Measurements from ENCODE around the gene TNNC2. TPM values are rescaled to one million over a fixed set of nuclear protein-coding genes. Genes with fewer than 3 reads are reported as not detected.

The TNNC2 gene
- total and polyA plus RNA-seq, 2 experiments from 2014 or later: 0.83 TPM; not detected in 1

- WGBS, 2 experiments (ENCODE audit: low coverage in 1 of 2, low lambda C conversion rate in 2 of 2, missing lambda C conversion rate in 2 of 2): 2 to 5% methylated on average over 3 of the region's 3 CpGs
- H3F3A ChIP-seq (ENCODE audit: insufficient read depth): peaks cover 37% of the 10 kb centered on the region; the same call in 1 of the 2 replicates
- TF ChIP-seq EZH2phosphoT487 (IDR thresholded peaks at IDR 0.05; ENCODE audit: insufficient read depth, low read depth): no peak
- no peak for TF ChIP-seq EZH2 (IDR thresholded peaks at IDR 0.05; ENCODE audit: insufficient read depth, poor library complexity, severe bottlenecking)
- H3K27ac ChIP-seq: peak overlapping the region; percentile 97
- peak overlapping the region; percentile 92 for H3K4me3 ChIP-seq
- peak overlapping the region; percentile 6; the same call in 1 of the 2 replicates for H2AFZ ChIP-seq
- H4K20me1 ChIP-seq (ENCODE audit: insufficient read depth): no peaks in the 10 kb centered on the region
- H3K4me2 ChIP-seq (ENCODE audit: unreplicated experiment): peak overlapping the region; percentile 96
- no peaks in the 10 kb centered on the region for H3K9me3 ChIP-seq (ENCODE audit: low read depth)
- H3K27me3 ChIP-seq (replicated peaks; ENCODE audit: insufficient read depth): no peaks in the 10 kb centered on the region
- peaks cover 55% of the 10 kb centered on the region for H3K79me2 ChIP-seq (ENCODE audit: insufficient read depth)
- H3K9me2 ChIP-seq (ENCODE audit: insufficient read depth): no peaks in the 10 kb centered on the region
- in situ Hi-C loops (cut with MboI): no loop called here
- H3K4me1 ChIP-seq (ENCODE audit: insufficient read depth): peaks cover 32% of the 10 kb centered on the region
- H3K9ac ChIP-seq: peak overlapping the region; percentile 95
- peaks cover 9% of the 10 kb centered on the region; the same call in 1 of the 2 replicates for H3K36me3 ChIP-seq (ENCODE audit: low read depth)
- DNase-seq: peak; percentile 69
Observed at GRCh38 chr20:45835329-45835765, 8.2 kb upstream of the TNNC2 start.

GRCh38 chr20:45834797-45835161 lies 7.7 kb upstream of the TNNC2 start:
- Histone ChIP-seq H3K9me2 (ENCODE audit: insufficient read depth) (no peaks in the 10 kb centered on the region), H3K9ac (peak overlapping the region; percentile 95), H2AFZ (no peak overlapping the region), H3K9me3 (ENCODE audit: low read depth) (no peaks in the 10 kb centered on the region), H3K27ac (peak overlapping the region; percentile 97), H4K20me1 (ENCODE audit: insufficient read depth) (no peaks in the 10 kb centered on the region), H3K79me2 (ENCODE audit: insufficient read depth) (peaks cover 49% of the 10 kb centered on the region), H3K27me3 (replicated peaks; ENCODE audit: insufficient read depth) (no peaks in the 10 kb centered on the region), H3K4me1 (ENCODE audit: insufficient read depth) (peaks cover 32% of the 10 kb centered on the region), H3K36me3 (ENCODE audit: low read depth) (peaks cover 9% of the 10 kb centered on the region; the same call in 1 of the 2 replicates), H3K4me3 (peak overlapping the region; percentile 92), H3F3A (ENCODE audit: insufficient read depth) (peaks cover 37% of the 10 kb centered on the region; the same call in 1 of the 2 replicates), H3K4me2 (ENCODE audit: unreplicated experiment) (peak overlapping the region; percentile 96)
- 20 to 21% methylated on average over 14 of the region's 14 CpGs for WGBS, 2 experiments (ENCODE audit: low coverage in 1 of 2, low lambda C conversion rate in 2 of 2, missing lambda C conversion rate in 2 of 2)
- no peak for TF ChIP-seq EZH2 (IDR thresholded peaks at IDR 0.05; ENCODE audit: insufficient read depth, poor library complexity, severe bottlenecking)
- TF ChIP-seq EZH2phosphoT487 (IDR thresholded peaks at IDR 0.05; ENCODE audit: insufficient read depth, low read depth): no peak
- in situ Hi-C loops (cut with MboI): no loop called here
- DNase-seq: peak; percentile 21

- peak; percentile 80 for DNase-seq
- peaks cover 37% of the 10 kb centered on the region; the same call in 1 of the 2 replicates for H3F3A ChIP-seq (ENCODE audit: insufficient read depth)
- H3K9ac ChIP-seq: peak overlapping the region; percentile 95
- peak overlapping the region; percentile 86 for H2AFZ ChIP-seq
- no peaks in the 10 kb centered on the region for H3K27me3 ChIP-seq (replicated peaks; ENCODE audit: insufficient read depth)
- H3K9me3 ChIP-seq (ENCODE audit: low read depth): no peaks in the 10 kb centered on the region
- H3K79me2 ChIP-seq (ENCODE audit: insufficient read depth): peaks cover 43% of the 10 kb centered on the region
- TF ChIP-seq EZH2 (IDR thresholded peaks at IDR 0.05; ENCODE audit: insufficient read depth, poor library complexity, severe bottlenecking): no peak
- no peak for TF ChIP-seq EZH2phosphoT487 (IDR thresholded peaks at IDR 0.05; ENCODE audit: insufficient read depth, low read depth)
- H3K4me2 ChIP-seq (ENCODE audit: unreplicated experiment): peak overlapping the region; percentile 96
- 0 to 1% methylated on average over 49 to 61 of the region's 71 CpGs for WGBS, 2 experiments (ENCODE audit: low coverage in 1 of 2, low lambda C conversion rate in 2 of 2, missing lambda C conversion rate in 2 of 2)
- peaks cover 32% of the 10 kb centered on the region for H3K4me1 ChIP-seq (ENCODE audit: insufficient read depth)
- H3K36me3 ChIP-seq (ENCODE audit: low read depth): peaks cover 9% of the 10 kb centered on the region; the same call in 1 of the 2 replicates
- no peaks in the 10 kb centered on the region for H3K9me2 ChIP-seq (ENCODE audit: insufficient read depth)
- no peaks in the 10 kb centered on the region for H4K20me1 ChIP-seq (ENCODE audit: insufficient read depth)
- in situ Hi-C loops (cut with MboI): no loop called here
- H3K27ac ChIP-seq: peak overlapping the region; percentile 97
- H3K4me3 ChIP-seq: peak overlapping the region; percentile 92
Observed at GRCh38 chr20:45833883-45834796, 7.0 kb upstream of the TNNC2 start.

DNA sequence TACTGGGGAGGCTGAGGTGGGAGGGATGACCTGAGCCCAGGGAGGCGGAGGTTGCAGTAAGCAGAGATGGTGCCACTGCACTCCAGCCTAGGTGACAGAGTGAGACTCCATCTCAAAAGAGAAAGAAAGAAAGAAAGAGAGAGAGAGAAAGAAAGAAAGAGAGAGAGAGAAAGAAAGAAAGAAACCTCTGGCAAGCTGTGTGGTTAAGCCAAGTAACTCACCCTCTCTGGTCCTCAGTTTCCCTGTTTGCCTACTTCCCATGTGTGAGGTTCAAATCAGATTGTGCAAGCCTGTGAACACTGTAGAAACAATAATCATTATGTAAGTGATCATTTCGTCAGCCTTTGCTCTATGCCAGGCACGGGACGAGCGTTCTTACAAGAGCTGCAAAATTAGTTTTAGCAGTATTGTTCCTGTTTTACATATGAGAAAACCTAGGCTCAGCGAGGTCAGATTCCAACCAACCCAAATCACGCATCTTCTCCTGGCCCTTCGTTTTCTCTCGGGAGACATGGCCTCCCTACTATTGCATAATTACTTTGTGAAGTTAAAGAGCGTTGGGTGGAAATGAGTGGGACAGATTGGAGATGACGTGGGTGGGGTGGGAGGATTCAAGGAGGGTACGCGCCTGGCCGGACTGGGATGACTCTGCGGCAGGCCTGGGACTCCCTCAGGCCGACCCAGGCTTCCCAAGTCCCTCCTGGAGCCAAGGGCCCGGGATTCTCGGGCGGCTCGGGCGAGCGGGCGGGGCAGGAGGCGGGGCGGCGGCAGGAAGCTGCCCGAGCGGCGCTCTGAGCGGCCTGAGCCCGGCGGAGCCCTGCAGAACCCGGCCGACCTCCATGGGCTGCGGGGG lies 6.1 kb upstream of the TNNC2 start, which contains the start of gene SNX21:
SNX21 (plus strand) TSS at position 770 of the 853 bp plus-strand sequence. CDS start 121 bp downstream, outside the sequence.
- in situ Hi-C loops (cut with MboI): no loop called here
- H3K9ac ChIP-seq: peak within 1 kb of the TSS; percentile 95
- TF ChIP-seq EZH2phosphoT487 (IDR thresholded peaks at IDR 0.05; ENCODE audit: insufficient read depth, low read depth) (no peak), EZH2 (IDR thresholded peaks at IDR 0.05; ENCODE audit: insufficient read depth, poor library complexity, severe bottlenecking) (no peak)

More for the DNA sequence above, 6.1 kb upstream of the TNNC2 start, which contains the start of gene SNX21:
- Histone ChIP-seq H3K27ac (peak within 1 kb of the TSS; percentile 97), H3K9me3 (ENCODE audit: low read depth) (no peaks in the 10 kb centered on the region), H3K27me3 (replicated peaks; ENCODE audit: insufficient read depth) (no peaks in the 10 kb centered on the region), H2AFZ (peak within 1 kb of the TSS; percentile 86), H3K9me2 (ENCODE audit: insufficient read depth) (no peaks in the 10 kb centered on the region), H3K4me3 (peak within 1 kb of the TSS; percentile 92), H3K4me1 (ENCODE audit: insufficient read depth) (peaks cover 32% of the 10 kb centered on the region), H3K79me2 (ENCODE audit: insufficient read depth) (peaks cover 34% of the 10 kb centered on the region), H3K4me2 (ENCODE audit: unreplicated experiment) (peak within 1 kb of the TSS; percentile 96), H3K36me3 (ENCODE audit: low read depth) (peaks cover 9% of the 10 kb centered on the region; the same call in 1 of the 2 replicates), H4K20me1 (ENCODE audit: insufficient read depth) (no peaks in the 10 kb centered on the region), H3F3A (ENCODE audit: insufficient read depth) (peaks cover 37% of the 10 kb centered on the region; the same call in 1 of the 2 replicates)
- WGBS, 2 experiments (ENCODE audit: low coverage in 1 of 2, low lambda C conversion rate in 2 of 2, missing lambda C conversion rate in 2 of 2): 3 to 4% methylated on average over 24 to 30 of the region's 35 CpGs
- peak; percentile 96 for DNase-seq

All from GM23248 (cell line).